ENCODE results near the gene ZBTB1.

ZBTB1 gene, protein sequence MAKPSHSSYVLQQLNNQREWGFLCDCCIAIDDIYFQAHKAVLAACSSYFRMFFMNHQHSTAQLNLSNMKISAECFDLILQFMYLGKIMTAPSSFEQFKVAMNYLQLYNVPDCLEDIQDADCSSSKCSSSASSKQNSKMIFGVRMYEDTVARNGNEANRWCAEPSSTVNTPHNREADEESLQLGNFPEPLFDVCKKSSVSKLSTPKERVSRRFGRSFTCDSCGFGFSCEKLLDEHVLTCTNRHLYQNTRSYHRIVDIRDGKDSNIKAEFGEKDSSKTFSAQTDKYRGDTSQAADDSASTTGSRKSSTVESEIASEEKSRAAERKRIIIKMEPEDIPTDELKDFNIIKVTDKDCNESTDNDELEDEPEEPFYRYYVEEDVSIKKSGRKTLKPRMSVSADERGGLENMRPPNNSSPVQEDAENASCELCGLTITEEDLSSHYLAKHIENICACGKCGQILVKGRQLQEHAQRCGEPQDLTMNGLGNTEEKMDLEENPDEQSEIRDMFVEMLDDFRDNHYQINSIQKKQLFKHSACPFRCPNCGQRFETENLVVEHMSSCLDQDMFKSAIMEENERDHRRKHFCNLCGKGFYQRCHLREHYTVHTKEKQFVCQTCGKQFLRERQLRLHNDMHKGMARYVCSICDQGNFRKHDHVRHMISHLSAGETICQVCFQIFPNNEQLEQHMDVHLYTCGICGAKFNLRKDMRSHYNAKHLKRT

DNA sequence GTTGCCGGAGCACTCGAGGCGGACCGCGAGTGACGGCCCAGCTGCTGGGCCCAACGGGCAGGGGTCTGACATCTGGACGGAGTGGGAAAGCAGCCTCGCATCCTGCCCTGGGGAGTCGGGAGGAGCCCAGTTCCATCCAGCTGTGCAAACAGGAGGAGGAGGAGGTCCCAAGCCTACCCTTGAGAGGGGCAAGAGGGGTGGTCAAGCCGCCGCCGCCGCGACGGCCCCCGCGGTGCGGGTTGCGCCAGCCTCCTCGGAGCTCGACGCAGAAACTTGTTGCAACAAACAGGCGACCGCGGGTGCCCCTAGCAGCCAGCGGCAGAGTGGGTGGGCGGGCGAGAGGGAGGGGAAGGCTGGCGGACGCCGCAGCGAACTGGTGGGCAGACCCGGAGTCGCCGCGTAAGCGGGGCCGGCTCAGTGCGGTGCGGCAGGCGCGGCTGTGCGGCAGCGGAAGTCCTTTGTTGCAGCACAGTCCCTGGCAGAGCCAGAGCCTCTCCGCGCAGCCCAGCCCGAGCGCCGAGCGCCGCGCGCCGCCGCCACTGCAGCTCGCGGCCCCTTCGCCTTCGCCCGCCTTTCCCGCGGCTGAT, at the start of gene ZBTB1:
ZBTB1 (plus strand) TSS at position 461 of the 587 bp plus-strand sequence. CDS start 16,735 bp downstream, outside the sequence.
- H3K27me3 Mint-ChIP-seq = no peaks in the 10 kb centered on the region
- no peaks in the 10 kb centered on the region for H3K9me3 Mint-ChIP-seq (ENCODE audit: low read depth)
- peaks cover 75% of the 10 kb centered on the region for H3K4me1 Mint-ChIP-seq (ENCODE audit: low read depth)
- peaks cover 9% of the 10 kb centered on the region for H3K36me3 Mint-ChIP-seq
- H3K27ac Mint-ChIP-seq = peak within 1 kb of the TSS; percentile 99
- H3K4me3 Mint-ChIP-seq = peak within 1 kb of the TSS; percentile 100

GRCh38 chr14:64459405-64460136, 45.0 kb upstream of the ZBTB1 start:
- peaks cover 11% of the 10 kb centered on the region for H3K36me3 Mint-ChIP-seq
- H3K9me3 Mint-ChIP-seq (ENCODE audit: low read depth) = no peaks in the 10 kb centered on the region
- H3K27ac Mint-ChIP-seq = peak overlapping the region; percentile 1
- H3K27me3 Mint-ChIP-seq = no peaks in the 10 kb centered on the region
- peaks cover 13% of the 10 kb centered on the region for H3K4me1 Mint-ChIP-seq (ENCODE audit: low read depth)
- no peak overlapping the region for H3K4me3 Mint-ChIP-seq

DNA sequence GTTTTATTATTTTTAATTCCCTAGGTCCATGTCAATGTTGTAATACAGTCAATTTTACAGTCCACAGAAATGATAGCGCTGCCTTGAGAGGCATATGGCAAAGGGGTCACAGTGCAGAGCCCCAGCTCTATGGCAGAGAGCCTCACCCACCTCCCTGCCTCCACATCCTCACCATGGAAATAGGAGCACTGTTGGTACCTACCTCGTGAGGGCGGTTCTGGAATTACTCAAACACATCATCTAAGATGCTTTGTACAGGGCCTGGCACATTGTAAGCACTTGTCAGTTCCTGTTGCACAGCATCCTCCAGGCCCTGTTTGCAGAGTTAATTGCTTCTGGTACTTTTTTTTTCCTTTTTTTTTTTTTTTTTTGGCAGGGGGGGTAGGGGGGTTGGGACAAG, 43.3 kb upstream of the ZBTB1 start:
- H3K9me3 Mint-ChIP-seq (ENCODE audit: low read depth) = no peaks in the 10 kb centered on the region
- H3K36me3 Mint-ChIP-seq = peaks cover 9% of the 10 kb centered on the region
- H3K4me1 Mint-ChIP-seq (ENCODE audit: low read depth) = peaks cover 21% of the 10 kb centered on the region
- H3K27ac Mint-ChIP-seq = no peak overlapping the region
- H3K4me3 Mint-ChIP-seq = no peak overlapping the region
- H3K27me3 Mint-ChIP-seq = no peaks in the 10 kb centered on the region

- H3K27me3 Mint-ChIP-seq = no peaks in the 10 kb centered on the region
- H3K4me3 Mint-ChIP-seq = no peak overlapping the region
Measured at GRCh38 chr14:64463195-64463594, 41.4 kb upstream of the ZBTB1 start.

GRCh38 chr14:64463873-64464272, 40.7 kb upstream of the ZBTB1 start:
- Mint-ChIP-seq H3K4me3 (no peak overlapping the region), H3K27me3 (no peaks in the 10 kb centered on the region), H3K36me3 (peaks cover 7% of the 10 kb centered on the region), H3K4me1 (ENCODE audit: low read depth) (peaks cover 43% of the 10 kb centered on the region), H3K9me3 (ENCODE audit: low read depth) (no peaks in the 10 kb centered on the region), H3K27ac (no peak overlapping the region)

More at GRCh38 chr14:64463195-64463594, 41.4 kb upstream of the ZBTB1 start:
- Mint-ChIP-seq H3K4me1 (ENCODE audit: low read depth) (peaks cover 36% of the 10 kb centered on the region), H3K27ac (no peak overlapping the region), H3K9me3 (ENCODE audit: low read depth) (no peaks in the 10 kb centered on the region), H3K36me3 (peaks cover 9% of the 10 kb centered on the region)

DNA sequence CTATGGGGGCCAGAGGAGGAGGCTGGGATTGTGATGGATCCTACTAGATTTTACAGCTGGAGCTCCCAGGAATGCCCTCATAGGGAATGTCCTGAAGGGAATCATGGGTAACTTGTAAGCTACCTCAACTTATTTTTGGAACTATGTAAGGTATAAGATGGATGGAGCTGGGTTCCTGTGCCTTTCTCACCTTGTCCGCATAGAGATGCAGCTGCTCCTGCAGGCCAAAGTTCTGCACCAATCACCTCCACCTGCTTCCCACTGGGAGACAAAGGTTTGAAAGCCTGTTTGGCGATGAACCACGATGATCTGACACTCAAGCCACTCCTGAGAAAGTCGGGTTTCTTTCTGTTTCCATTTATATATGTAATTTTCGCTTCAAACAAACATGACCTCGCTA, 39.9 kb upstream of the ZBTB1 start:
- Mint-ChIP-seq H3K27ac (peak overlapping the region; percentile 61), H3K9me3 (ENCODE audit: low read depth) (no peaks in the 10 kb centered on the region), H3K27me3 (no peaks in the 10 kb centered on the region), H3K4me1 (ENCODE audit: low read depth) (peaks cover 45% of the 10 kb centered on the region), H3K4me3 (peak overlapping the region; percentile 90), H3K36me3 (peaks cover under 1% of the 10 kb centered on the region)

GRCh38 chr14:64465191-64465822, 39.3 kb upstream of the ZBTB1 start, which contains the start of gene AKAP5:
Gene AKAP5 (plus strand): TSS chr14:64465499. CDS start chr14:64468395, 2,896 bp downstream.
- H3K9me3 Mint-ChIP-seq (ENCODE audit: low read depth) = no peaks in the 10 kb centered on the region
- H3K27me3 Mint-ChIP-seq = no peaks in the 10 kb centered on the region
- peak within 1 kb of the TSS; percentile 73 for H3K27ac Mint-ChIP-seq
- H3K36me3 Mint-ChIP-seq = no peaks in the 10 kb centered on the region
- peak within 1 kb of the TSS; percentile 92 for H3K4me3 Mint-ChIP-seq
- peaks cover 42% of the 10 kb centered on the region for H3K4me1 Mint-ChIP-seq (ENCODE audit: low read depth)

DNA sequence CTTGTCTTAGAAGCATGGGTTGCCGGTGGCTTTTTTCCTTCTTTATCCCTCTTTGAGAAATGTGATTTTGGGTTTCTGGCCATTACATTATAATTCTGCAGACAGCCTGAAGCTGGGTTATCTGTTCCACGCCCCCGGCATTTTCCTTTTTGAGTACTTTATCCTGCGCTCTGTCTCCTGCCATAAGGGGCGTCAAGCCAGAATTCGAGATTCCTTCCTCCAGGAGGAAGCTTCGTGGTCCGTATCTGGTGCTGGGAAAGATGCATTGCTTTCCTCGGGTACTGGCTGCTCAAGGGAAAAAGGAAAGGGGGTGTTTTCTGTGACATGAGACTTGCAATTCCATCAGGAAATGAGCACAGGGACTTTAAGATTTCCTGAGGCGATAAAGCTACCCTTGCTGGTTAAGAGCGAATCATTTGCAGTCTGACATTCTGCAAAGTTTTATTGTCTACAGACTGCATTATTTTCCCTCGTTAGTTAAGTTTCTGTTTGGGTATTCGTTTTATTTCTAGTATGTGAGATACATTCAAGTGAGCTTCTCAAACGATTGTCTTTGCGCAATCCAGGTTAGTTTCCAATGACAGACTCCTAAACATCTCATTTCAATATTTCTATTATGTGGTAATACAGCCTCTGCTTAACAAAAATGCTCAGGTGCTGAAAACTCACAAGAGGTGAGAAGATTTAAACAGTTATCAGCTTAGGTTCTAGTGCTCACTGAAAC, 38.6 kb upstream of the ZBTB1 start:
- H3K4me3 Mint-ChIP-seq = peak overlapping the region; percentile 92
- H3K36me3 Mint-ChIP-seq = no peaks in the 10 kb centered on the region
- no peaks in the 10 kb centered on the region for H3K27me3 Mint-ChIP-seq
- no peaks in the 10 kb centered on the region for H3K9me3 Mint-ChIP-seq (ENCODE audit: low read depth)
- H3K4me1 Mint-ChIP-seq (ENCODE audit: low read depth) = peaks cover 41% of the 10 kb centered on the region
- peak overlapping the region; percentile 73 for H3K27ac Mint-ChIP-seq

GRCh38 chr14:64467101-64467500, 37.5 kb upstream of the ZBTB1 start:
- H3K4me3 Mint-ChIP-seq = no peak overlapping the region
- H3K27ac Mint-ChIP-seq = no peak overlapping the region
- H3K9me3 Mint-ChIP-seq (ENCODE audit: low read depth) = no peaks in the 10 kb centered on the region
- peaks cover 45% of the 10 kb centered on the region for H3K4me1 Mint-ChIP-seq (ENCODE audit: low read depth)
- H3K27me3 Mint-ChIP-seq = no peaks in the 10 kb centered on the region
- H3K36me3 Mint-ChIP-seq = no peaks in the 10 kb centered on the region

GRCh38 chr14:64467566-64467965, 37.0 kb upstream of the ZBTB1 start:
- Mint-ChIP-seq H3K27me3 (no peaks in the 10 kb centered on the region), H3K4me1 (ENCODE audit: low read depth) (peaks cover 45% of the 10 kb centered on the region), H3K9me3 (ENCODE audit: low read depth) (no peaks in the 10 kb centered on the region), H3K27ac (no peak overlapping the region), H3K4me3 (no peak overlapping the region), H3K36me3 (no peaks in the 10 kb centered on the region)

DNA sequence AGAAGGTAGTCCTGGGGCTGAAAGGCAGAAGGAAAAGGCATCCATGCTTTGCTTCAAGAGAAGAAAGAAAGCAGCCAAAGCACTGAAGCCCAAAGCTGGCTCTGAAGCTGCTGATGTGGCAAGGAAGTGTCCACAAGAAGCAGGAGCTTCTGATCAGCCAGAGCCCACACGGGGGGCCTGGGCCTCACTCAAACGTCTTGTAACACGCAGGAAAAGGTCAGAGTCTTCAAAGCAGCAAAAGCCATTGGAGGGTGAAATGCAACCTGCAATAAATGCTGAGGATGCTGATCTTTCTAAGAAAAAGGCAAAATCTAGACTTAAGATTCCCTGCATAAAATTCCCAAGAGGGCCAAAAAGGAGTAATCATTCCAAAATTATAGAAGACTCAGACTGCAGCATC, 36.1 kb upstream of the ZBTB1 start:
- Mint-ChIP-seq H3K4me1 (ENCODE audit: low read depth) (peaks cover 49% of the 10 kb centered on the region), H3K27ac (peak overlapping the region; percentile 13), H3K27me3 (no peaks in the 10 kb centered on the region), H3K4me3 (no peak overlapping the region), H3K9me3 (ENCODE audit: low read depth) (no peaks in the 10 kb centered on the region), H3K36me3 (no peaks in the 10 kb centered on the region)

DNA sequence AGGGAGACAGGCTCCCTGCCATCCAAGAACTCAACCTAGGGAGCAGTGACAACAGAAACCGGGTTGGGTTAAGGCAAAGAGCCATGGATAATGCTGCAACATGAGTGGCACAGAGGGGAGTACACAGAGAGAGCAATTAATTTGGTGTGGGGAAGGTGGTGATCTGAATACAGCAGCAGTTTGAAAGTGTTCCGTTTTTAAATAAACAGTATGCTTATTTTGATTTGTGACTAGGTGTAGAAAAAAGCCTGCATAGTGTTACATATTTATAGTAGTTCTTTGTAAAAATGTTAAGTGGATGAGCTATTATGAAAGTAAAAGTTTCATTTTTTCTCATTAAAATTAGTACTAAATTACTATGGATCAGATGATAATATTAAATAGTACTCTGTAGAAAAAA, 30.5 kb upstream of the ZBTB1 start:
- no peaks in the 10 kb centered on the region for H3K36me3 Mint-ChIP-seq
- H3K4me1 Mint-ChIP-seq (ENCODE audit: low read depth) = peaks cover 29% of the 10 kb centered on the region
- no peaks in the 10 kb centered on the region for H3K27me3 Mint-ChIP-seq
- H3K27ac Mint-ChIP-seq = no peak overlapping the region
- H3K4me3 Mint-ChIP-seq = no peak overlapping the region
- no peaks in the 10 kb centered on the region for H3K9me3 Mint-ChIP-seq (ENCODE audit: low read depth)

DNA sequence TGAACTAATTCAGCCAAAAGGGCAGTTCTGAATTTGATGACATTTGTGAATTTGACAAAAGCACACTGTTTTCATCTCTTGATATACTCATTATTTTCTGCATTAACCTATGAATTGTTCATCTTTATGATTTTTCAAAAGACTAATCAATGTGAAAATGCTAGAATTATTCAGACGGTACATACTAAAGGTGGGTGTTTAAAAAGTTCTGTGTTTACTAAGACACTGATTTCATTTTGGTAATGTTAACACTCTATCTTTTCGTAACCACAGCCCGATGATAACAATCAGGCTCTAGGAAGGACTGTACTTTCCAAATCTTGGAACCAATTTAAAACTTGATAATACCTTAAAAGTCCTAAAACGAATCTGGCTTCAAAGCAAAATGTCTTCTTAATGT, 29.9 kb upstream of the ZBTB1 start:
- Mint-ChIP-seq H3K36me3 (no peaks in the 10 kb centered on the region), H3K27me3 (no peaks in the 10 kb centered on the region), H3K4me1 (ENCODE audit: low read depth) (peaks cover 27% of the 10 kb centered on the region), H3K27ac (peak overlapping the region; percentile 16), H3K9me3 (ENCODE audit: low read depth) (no peaks in the 10 kb centered on the region), H3K4me3 (no peak overlapping the region)
